HG03571 (cell line): ENCODE results near the gene SAE1.
"Not testable (repeated sequence)": the region's sequence is repeated elsewhere in the genome, so short reads cannot be mapped to it uniquely, and the experiment has no call there.

Experiments
- ATAC-seq: cut with Tn5 transposase; IDR thresholded peaks from one replicate; pipeline ENCODE4 v1.9.1; 2021; ENCODE audit not compliant: unreplicated experiment

Gene SAE1

GRCh38 chr19:47239152-47239551 lies 108.5 kb downstream of the SAE1 start:
- ATAC-seq, result no peak

- ATAC-seq, result no peak
Measured at GRCh38 chr19:47239610-47240296, 109.1 kb downstream of the SAE1 start.

GRCh38 chr19:47240556-47240955 lies 109.9 kb downstream of the SAE1 start:
- ATAC-seq, result no peak

- no peak for ATAC-seq
Measured at GRCh38 chr19:47240996-47241918, 110.6 kb downstream of the SAE1 start.

GRCh38 chr19:47241919-47242577 lies 111.4 kb downstream of the SAE1 start:
- no peak for ATAC-seq

GRCh38 chr19:47243364-47243775 lies 112.7 kb downstream of the SAE1 start:
- no peak for ATAC-seq

GRCh38 chr19:47243776-47244547 lies 113.3 kb downstream of the SAE1 start:
- peak; percentile 63 for ATAC-seq

GRCh38 chr19:47247308-47247990 lies 116.8 kb downstream of the SAE1 start:
- no peak for ATAC-seq

- ATAC-seq, result not testable (repeated sequence)
Measured at GRCh38 chr19:47253016-47253415, 122.4 kb downstream of the SAE1 start.

GRCh38 chr19:47253467-47253881 lies 122.8 kb downstream of the SAE1 start:
- no peak for ATAC-seq

- no peak for ATAC-seq
Measured at GRCh38 chr19:47253970-47254369, 123.3 kb downstream of the SAE1 start.

- ATAC-seq, result peak; percentile 47
Measured at GRCh38 chr19:47255879-47256692, 125.5 kb downstream of the SAE1 start, which contains the start of gene CCDC9. CCDC9 (plus strand) TSS chr19:47256525; CDS start chr19:47258401, 1,876 bp downstream.

- ATAC-seq, result peak; percentile 50
Measured at GRCh38 chr19:47256693-47257410, 126.2 kb downstream of the SAE1 start.

GRCh38 chr19:47257411-47258169 lies 127.0 kb downstream of the SAE1 start:
- no peak for ATAC-seq

GRCh38 chr19:47258434-47258833 lies 127.8 kb downstream of the SAE1 start:
- ATAC-seq, result no peak

GRCh38 chr19:47258895-47259555 lies 128.4 kb downstream of the SAE1 start:
- ATAC-seq, result no peak
